ENCODE data around the gene B3GALT4.
"Not testable (repeated sequence)": the region's sequence is repeated elsewhere in the genome, so short reads cannot be mapped to it uniquely, and the experiment has no call there.

B3GALT4 gene, protein sequence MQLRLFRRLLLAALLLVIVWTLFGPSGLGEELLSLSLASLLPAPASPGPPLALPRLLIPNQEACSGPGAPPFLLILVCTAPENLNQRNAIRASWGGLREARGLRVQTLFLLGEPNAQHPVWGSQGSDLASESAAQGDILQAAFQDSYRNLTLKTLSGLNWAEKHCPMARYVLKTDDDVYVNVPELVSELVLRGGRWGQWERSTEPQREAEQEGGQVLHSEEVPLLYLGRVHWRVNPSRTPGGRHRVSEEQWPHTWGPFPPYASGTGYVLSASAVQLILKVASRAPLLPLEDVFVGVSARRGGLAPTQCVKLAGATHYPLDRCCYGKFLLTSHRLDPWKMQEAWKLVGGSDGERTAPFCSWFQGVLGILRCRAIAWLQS

DNA sequence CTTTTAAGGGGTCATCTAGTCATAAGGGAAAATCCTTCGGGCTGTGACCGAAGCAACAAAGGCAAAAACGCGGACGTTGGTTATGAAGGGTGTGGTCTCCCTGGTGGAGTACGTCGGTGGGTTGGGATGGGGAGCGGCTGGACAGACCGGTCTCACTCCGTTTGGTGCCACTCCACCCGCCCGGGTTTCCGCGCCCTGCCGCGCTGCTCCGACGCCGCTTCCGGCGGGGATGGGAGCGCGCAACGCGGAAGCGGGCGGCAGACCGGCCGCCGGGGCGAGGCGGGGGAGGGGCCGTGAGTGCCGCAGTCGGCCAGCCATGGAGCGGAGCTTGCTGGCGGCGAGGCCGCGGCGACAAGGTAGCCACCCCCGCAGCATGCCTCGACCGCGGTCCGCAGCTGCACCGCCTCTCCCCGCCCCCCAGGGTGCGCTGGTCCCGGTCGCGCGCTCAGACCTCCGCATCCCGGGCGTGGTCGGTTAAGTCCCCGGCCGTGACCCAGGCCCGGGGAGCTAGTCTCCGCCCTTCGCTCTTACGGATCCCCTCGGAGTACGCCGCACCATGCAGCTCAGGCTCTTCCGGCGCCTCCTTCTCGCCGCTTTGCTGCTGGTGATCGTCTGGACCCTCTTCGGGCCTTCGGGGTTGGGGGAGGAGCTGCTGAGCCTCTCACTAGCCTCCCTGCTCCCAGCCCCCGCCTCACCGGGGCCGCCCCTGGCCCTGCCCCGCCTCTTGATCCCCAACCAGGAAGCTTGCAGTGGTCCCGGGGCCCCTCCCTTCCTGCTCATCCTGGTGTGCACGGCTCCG, at the start of gene B3GALT4:
Gene B3GALT4 (plus strand): TSS at position 260 of the 799 bp plus-strand sequence. CDS start 297 bp downstream, at position 557.
- DNase-seq = peak; percentile 95

DNA sequence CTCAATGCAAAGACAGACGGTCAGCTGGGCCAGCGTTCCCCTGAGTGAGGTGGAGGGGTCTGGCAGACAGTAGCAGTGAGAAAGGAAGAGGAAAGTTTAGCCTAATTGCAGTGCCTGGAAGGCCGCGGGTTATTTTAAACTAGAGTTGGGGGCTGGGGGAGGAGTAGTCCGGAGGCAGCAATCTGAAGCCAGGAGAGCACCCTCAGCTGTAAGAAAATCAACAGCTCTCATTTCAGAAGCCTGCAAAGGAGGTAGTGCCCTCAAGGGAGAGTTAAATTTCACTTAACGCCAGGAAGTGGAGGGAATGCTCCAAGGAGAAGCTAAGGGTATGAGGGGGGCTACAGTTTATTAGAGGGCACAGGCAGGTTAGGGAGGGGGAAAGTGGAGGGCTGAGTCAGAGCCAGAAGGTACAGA, 41.7 kb upstream of the B3GALT4 start:
- DNase-seq = no peak

DNA sequence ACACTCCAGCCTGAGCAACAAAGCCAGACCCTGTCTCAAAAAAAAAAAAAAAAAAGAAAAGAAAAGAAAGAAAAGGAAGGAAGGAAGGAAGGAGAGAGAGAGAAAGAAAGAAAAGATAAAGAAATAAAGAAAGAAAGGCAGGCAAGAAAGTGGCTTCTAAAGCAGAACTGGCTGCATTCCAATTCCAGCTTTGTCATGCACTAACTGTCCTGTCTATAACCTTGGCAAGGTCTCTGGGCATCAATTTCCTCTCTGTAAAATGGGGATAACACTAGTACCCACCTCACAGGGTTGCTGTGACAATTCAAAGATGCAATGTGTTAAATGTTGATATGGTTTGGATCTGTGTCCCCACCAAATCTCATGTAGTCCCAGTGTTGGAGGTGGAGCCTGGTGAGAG, 40.6 kb upstream of the B3GALT4 start:
- no peak for DNase-seq

DNA sequence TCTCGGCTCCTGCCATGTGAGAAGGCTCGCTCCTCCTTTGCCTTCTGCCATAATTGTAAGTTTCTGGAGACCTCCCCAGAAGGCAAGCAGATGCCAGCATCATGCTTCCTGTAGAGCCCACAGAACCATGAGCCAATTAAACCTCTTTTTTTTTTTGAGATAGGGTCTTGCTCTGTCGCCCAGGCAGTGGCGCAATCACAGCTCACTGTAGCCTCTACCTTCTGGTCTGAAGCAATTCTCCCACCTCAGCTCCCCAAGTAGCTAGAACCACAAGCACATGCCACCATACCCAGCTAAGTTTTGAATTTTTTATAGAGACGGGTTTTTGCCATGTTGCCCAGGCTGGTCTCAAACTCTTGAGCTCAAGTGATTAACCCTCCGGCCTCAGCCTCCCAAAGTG, 40.1 kb upstream of the B3GALT4 start:
- DNase-seq = no peak

DNA sequence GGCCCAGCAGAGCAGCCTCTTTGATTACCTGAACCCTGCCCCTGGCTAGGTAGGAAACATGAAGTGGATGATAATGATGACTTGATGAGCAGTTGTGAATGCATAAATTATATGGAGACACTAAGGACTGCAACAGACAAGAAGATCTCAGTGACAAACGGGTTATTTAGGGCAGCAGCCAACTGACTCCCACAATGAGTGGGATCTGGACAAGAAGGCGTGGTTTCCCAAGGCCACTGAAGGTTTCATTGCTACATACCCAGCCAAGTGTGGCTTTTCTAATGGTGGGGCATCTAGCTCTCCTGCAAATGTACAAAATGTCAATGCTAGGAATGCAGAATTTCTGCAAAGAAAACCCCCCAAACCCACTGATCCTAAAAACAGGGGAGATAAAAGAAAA, 39.2 kb upstream of the B3GALT4 start:
- DNase-seq = no peak

DNA sequence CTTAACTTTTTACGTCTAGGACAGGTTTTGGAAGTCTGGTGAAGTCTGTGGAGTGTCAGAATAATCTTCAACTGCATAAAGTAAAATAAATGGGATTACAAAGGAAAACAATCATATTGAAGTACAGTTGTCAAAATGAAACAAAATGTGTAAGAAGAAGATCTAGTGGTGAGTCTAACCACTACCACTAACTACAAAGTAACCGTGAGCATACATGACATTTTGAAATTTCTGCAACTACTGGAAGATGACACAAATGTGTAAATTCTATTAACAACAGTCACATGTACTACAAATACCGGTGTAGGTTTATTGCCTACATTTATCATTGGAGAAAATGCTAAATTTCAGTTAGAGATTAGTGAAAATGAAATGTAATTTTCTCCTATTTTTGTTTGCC, 35.0 kb upstream of the B3GALT4 start:
- DNase-seq = no peak

DNA sequence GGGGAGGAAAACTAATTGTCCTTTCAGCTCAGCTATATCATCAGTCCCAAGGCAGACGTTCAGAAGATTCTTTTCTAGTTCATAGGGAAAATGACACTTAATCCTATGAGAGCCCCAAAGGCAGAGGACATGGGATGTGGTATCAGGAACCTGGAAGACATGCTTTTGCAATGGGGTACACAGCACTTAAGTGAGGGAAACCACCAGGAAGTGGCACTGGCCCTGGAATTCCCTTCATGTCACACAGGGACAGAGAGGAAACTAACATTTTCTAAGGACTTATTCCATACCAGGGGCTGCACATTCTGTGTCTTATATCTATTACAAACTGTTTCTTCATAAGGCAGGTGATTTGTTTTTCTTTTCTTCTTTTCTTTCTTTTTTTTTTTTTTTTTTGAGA, 33.4 kb upstream of the B3GALT4 start:
- DNase-seq = no peak

DNA sequence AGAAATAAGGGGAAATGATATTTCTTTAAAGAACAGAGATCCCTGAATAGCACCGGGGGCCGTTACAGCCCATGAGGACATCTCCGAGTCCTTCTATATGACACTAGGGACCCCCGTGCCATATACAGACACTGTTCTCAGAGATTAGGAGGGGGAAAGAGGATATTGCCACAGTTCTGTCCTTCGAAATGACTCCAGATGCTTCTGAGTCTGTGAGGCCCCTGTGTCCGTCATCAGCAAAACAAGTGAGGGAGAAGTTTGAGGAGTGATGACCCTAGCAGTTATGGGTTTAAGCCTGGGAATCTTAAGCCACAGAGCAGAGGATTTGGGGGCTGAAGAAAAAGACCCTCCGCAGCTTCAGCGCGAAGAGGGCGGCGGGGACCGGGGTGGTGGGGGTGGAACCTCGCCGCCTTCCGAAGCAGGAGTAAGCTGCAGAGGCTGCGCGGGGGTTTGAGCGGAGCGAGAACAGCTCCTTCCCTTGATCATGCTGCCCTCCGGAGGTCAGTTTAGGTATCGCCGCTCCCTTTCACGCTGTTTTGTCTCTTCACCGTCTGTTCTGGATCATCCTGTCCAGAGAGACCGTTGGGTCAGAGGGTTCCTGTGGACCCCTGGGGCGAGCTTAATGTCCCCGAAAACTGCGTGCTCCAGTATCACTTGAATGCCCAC, 28.8 kb upstream of the B3GALT4 start:
- DNase-seq = peak; percentile 96

DNA sequence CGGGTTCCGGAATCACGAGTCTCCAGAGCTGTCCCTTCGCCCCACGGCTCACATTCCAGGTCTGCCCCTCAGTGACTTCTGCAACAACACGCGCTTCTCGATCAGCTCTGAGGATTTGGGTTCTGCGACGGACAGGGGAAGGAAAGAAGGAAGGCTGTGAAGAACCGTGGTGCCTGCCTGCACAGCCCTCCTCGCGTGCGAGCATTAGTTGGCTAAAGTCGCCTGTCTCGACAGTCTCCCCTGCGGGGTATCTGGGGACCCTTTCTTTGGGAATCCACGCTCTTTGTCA, 28.3 kb upstream of the B3GALT4 start:
- DNase-seq = no peak

DNA sequence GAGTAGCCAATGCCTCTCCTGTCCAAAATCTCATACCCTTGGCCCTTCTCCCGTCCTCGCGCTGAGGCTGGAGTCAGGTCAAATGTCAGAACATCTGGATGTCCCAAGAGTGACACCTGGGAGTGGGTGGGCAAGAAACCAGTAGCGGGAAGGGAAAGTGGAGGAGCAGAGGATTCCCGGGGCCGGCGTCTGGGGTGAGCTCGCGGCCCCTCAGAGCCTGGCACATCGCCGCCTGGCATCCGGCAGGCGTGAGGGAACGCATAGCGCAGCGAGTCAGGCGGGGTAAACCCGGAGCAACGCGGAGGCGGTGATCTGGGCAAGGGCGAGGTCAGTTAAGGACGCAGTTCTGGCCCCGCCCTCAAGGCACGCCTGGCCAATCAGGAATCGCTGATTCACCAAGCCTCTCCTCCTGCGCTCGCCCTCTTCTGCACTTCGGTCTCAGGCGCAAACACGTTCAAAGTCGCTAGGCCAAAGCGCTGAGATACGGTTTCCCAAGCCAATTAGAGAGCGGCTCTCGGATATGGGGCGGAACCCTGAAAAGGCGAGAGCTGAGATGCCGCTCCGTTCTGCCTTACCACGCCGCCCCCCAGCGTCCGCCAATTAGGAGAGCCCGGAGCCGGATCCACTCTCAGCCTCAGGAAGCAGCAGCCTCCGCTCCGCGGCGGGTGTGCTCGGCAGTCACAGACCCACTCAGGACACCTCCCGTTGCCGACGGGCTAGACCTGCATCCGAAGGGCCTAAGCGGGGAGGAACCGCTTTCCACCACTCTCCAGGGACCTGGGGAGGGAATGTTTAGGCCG, 27.8 kb upstream of the B3GALT4 start:
- DNase-seq = peak; percentile 100

DNA sequence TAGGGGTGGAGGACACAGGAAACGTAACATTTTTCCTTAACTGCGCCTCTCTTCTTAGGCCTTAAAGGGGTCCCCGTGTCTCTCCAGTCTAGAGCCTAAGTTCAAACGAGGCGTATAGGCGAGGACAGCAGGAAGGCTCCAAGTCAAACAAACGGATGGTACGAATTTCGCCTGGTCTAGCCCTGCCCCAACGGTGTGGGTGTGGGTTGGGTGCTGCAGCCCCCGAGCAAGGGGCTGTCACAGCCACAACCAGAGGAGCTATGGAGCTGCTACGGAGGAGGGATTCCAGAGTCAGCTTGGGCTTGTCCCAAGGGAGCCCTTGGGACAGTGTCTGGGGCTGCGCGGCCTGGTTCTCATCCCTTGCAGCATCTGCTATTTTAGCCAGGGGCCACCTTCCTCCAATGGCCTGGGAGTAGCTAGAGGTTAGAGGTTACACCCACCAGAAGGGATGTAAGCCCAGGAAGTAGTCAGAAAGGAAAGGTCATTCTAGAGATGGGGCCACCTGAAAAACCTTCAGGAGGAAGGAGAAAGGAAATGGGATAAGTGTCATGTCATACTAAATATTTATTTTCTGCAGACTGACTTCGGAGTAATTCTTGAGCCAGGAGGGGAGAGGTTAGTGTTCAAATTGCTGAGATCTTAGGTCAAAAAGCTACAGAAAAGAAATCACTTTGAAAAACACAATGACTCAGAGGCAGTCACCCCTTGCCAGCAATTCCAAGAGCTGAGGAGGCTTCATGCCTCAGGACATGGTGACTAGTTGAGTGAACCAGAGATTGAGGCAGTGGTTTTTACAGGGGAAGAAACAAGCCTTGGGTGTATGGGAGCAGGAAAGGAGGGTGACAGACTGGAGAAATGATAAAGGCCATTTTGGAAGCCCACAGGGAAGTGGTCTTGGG, 26.9 kb upstream of the B3GALT4 start:
- peak; percentile 73 for DNase-seq

DNA sequence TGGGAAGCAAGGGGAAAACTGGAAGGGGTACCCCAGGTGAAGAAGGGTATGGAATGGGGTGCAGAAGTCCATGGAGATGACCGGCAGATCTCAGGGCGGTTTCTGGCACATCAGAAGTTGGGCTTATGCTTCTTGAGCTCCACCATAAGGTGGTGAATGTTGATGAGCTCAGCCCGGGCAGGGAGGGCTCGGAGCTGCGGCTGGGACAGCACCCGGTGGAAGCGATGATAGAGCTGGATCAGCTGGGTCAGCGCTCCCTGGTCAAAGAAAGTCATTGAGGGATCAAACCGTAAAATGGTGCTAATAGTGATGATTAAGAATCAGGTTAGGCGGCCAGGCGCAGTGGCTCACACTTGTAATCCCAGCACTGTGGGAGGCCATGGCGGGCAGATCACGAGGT, 26.2 kb upstream of the B3GALT4 start:
- no peak for DNase-seq

DNA sequence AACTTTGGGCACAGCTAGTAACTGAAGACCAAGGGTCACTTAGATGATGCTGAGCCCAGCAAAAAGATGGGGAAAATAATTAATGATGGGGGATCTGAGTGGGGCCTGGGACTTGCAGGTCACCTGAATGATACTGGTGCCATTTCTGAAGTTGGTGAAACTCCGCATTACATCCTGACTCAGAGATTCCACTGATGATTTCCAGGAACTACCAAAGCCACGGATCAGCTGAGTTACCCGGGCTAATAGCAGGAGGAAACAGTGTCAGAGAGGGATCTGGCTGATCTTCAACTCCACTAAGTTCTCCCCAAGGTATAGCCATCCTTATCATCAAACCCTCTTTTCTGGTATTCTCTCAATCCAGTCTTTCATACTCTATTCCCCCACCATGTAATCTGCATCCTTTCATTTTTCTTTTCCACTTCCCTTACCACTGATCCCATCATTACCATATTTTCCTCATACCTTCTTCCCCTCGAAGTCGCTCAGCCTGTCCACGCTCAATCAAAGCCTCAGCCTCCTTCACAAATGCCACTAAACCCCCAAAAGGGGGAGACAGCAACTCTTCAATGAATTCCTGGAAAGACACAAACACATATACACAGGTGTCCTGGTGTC, 25.4 kb upstream of the B3GALT4 start:
- no peak for DNase-seq

DNA sequence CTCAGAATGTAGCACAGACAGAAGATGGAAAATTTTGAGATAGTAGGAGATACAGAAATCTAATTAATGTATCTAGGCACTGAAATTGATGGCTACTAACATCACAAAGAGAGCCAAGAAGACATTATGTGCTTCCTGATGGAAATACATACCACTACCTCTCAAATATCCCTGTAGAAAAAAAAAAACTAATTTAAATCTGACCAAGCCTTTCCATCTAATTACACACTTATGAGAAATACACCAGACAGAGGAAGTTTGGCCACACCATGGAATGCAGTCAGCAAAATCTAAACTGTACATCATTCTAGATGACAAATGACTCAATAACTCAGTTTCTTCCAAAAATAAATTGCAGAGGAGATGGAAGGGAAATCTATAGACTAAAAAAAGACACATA, 24.2 kb upstream of the B3GALT4 start:
- DNase-seq = no peak

DNA sequence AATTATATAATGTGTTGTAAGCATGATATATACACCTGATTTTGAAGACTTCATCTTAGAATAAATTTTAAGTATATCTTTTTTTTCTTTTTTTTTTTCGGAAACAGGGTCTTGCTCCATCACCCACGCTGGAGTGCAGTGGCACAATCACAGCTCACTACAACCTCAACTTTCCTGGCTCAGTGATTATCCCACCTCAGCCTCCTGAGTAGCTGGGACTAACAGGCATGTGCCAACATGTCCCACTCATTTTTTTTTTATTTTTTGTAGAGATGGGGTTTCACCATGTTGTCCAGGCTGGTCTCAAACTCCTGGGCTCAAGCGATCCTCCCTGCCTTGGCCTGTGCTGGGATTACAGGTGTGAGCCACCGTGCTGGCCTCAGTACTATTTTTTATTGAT, 22.3 kb upstream of the B3GALT4 start:
- no peak for DNase-seq

DNA sequence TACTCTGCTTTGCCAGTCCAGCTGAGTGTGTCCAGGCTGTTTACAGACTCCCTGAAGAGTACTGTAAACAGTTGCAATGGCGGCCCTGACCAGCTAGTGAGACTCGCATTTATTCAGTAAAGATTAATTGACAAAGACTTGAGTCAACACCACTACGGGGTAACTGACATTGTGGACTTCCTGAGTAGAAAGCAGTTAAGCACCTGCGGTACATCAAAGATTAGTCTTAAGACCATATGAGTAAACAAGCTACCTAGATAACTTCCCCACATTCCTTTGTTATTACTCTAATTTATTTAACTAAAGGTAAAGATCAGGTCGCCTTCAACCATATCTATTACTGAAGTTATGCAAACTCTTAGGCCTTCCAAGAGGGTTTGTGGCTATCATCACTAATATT, 17.9 kb upstream of the B3GALT4 start:
- no peak for DNase-seq

DNA sequence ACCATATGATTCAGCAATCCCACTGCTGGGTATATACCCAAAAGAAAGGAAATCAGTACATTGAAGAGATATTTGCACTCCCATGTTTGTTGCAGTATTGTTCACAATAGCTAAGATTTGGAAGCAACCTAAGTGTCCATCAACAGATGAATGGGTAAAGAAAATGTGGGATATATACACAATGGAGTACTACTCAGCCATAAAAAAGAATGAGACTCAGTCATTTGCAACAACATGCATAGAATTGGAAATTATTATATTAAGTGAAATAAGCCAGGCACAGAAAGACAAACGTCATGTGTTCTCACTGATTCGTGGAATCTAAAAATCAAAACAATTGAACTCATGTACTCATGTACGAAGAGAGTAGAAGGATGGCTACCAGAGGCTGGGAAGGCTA, 14.4 kb upstream of the B3GALT4 start:
- not testable (repeated sequence) for DNase-seq

DNA sequence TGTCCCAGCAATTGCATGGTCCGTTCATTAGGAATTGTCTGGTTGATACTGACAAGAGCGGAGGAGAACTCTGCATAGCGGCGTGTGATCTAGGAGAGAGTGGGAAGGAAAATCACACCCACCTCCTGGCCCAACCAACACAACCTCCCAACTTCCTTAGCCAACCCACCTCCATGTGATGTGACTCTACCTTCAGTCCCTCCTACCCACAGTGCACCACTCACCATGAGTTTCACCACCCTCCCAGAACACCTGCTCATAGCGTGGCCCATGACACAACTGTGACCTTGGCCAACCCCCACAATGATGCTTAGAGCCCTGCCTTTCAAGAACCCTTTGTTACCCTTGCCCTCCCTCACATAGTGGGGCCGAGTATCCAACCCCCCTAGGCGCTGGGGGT, 12.9 kb upstream of the B3GALT4 start:
- DNase-seq = no peak

DNA sequence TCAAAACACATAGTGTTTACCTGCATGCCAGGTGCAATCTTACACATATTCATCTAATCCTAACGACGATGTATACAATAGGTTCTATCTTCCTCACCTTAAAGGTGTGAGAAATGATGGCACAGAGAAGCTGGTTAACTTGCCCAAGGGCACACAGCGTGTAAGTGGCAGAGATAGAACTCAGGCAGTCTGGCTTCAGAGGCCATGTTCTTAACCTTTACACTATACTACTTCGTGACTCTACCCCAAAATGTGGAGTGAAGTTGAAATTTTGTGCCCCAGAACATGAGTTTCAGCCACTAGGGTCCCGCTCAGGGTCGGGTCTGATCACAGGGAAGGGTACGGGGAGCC, 5.8 kb upstream of the B3GALT4 start:
- peak; percentile 74 for DNase-seq

DNA sequence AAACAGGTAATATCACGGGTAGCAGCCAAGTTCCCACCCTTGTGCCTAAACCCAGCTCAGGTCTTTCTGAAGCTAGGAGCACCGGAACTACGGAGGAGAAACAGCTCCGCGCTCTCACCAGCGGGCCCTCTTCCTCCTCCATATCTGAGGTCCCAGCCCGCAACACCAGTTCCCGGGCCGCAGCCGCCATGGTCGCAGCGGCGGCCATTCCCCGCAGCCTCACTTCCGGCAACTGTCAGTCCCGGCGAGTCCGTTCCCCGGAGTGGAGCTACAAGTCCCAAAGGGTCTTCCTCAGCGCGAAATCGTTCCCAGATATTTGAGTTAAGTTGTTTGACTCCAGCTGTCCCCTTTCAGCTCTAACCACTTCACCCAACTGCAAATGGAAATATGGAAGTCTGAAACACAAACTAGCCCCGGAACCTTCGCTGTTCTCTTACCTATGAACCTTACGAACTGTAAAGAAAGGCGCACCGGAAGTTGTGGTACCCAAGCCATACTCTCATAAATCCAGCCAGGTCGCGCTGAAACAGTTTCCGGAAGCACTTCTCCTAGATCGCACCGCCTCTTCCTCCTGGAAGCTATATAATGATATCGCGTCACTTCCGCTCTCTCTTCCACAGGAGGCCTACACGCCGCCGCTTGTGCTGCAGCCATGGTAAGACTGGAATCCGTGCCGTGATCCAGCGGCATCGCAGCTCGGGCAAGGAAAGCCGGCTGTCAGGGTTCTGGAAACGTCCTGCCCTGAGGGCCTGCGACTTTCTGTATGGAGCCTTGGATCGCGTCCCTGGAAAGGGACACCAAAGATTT, 5.3 kb upstream of the B3GALT4 start, which contains the start of the genes RPS18 and VPS52:
Gene RPS18 (plus strand): TSS at position 608 of the 807 bp plus-strand sequence. CDS start 45 bp downstream, at position 653.
Gene VPS52 (minus strand): TSS at position 409 of the 807 bp plus-strand sequence. CDS start 201 bp downstream, at position 208.
- peak; percentile 100 for DNase-seq

All from NCI-H82 (cell line).